Measurements from ENCODE around the gene RALGAPB. TPM values are rescaled to one million over a fixed set of nuclear protein-coding genes. Genes with fewer than 3 reads are reported as not detected.

Gene RALGAPB
- total RNA-seq, 4 donors from 2014 or later = 22.7 to 67.0 (median 56.7) TPM

DNA sequence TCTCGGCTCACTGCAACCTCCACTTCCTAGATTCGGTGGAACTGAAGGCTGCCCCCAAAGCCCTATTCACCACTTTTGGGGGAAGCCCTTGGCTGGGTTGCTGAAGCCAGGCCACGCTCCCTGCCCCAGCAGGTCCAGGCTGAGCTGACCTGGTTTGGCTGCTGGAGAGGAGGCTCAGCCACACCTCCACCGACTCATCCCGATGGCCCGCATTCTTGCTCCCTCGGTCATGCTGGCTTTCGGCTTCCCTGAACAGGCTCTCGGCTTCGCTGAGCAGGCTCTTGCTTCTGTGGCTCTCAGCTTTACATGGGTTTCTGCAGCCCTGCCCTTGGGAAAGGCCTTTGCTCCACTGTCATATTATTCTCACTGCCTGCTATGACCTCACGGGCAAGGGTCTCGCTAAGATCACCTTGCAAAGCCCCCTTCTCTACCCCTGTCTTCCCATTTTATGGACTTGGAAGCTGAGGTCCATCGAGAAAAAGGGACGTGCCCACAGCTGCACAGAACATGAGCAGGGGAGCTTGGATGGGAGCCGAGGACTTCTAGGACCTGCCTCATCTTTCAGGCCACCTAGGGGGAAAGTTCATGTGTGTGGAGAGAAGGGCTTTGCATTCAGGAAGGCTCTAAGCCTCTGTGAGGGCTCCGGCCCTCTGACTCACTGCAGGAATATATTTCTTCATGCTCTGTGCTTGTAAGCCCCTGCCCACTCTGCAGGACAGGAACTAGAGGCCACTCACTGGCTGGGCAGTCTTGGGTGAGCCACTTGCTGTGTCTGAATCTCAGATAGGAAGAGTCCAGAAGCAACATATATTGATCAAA lies 144.6 kb downstream of the RALGAPB start:
- Histone ChIP-seq H3K9me3 (no peaks in the 10 kb centered on the region), H3K27me3 (peaks cover 14% of the 10 kb centered on the region), H3K27ac (no peak overlapping the region), H3K4me3 (no peak overlapping the region), H3K4me1 (no peaks in the 10 kb centered on the region), H3K36me3 (no peaks in the 10 kb centered on the region)
- intact Hi-C loops (cut with DNase I; ENCODE audit: low total_unique reads) = no loop called here
- TF ChIP-seq EP300 (IDR thresholded peaks at IDR 0.05; ENCODE audit: low read depth) (no peak), POLR2A (IDR thresholded peaks at IDR 0.05) (no peak), POLR2AphosphoS5 (IDR thresholded peaks at IDR 0.05) (no peak)
- TF ChIP-seq, protein P1, sequence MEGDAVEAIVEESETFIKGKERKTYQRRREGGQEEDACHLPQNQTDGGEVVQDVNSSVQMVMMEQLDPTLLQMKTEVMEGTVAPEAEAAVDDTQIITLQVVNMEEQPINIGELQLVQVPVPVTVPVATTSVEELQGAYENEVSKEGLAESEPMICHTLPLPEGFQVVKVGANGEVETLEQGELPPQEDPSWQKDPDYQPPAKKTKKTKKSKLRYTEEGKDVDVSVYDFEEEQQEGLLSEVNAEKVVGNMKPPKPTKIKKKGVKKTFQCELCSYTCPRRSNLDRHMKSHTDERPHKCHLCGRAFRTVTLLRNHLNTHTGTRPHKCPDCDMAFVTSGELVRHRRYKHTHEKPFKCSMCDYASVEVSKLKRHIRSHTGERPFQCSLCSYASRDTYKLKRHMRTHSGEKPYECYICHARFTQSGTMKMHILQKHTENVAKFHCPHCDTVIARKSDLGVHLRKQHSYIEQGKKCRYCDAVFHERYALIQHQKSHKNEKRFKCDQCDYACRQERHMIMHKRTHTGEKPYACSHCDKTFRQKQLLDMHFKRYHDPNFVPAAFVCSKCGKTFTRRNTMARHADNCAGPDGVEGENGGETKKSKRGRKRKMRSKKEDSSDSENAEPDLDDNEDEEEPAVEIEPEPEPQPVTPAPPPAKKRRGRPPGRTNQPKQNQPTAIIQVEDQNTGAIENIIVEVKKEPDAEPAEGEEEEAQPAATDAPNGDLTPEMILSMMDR (IDR thresholded peaks at IDR 0.05) = no peak
- DNase-seq = no peak
- in situ Hi-C loops (cut with MboI; ENCODE audit: low pct_ligation_motif_present in 1 of 4, low pct_unique_long_range_greater_than_20kb in 1 of 4, low sequenced_read_pairs in 3 of 4) = no loop called here
- WGBS, 2 donors (ENCODE audit: low coverage in 1 of 2) = 67 to 76% methylated on average over 2 to 13 of the region's 16 CpGs

DNA sequence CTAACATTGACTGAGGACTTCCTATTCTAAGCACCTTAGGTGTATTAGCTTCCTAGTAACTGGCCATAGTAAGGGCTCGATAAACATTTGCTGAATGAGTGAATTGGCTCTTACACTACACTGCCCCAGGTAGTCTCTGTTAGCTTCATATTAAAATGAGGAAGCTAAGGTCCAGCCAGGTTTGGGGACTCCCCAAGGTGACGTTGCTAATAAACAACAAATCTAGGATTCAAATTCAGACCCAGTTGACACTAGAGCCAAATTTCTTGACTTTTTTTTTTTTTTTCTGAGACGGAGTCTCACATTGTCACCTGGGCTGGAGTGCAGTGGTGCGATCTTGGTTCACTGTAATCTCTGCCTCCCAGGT lies 145.2 kb downstream of the RALGAPB start:
- in situ Hi-C loops (cut with MboI; ENCODE audit: low pct_ligation_motif_present in 1 of 4, low pct_unique_long_range_greater_than_20kb in 1 of 4, low sequenced_read_pairs in 3 of 4) = no loop called here
- WGBS, 2 donors (ENCODE audit: low coverage in 1 of 2) = 72 to 77% methylated on average over 3 to 4 of the region's 4 CpGs
- TF ChIP-seq POLR2AphosphoS5 (IDR thresholded peaks at IDR 0.05) (no peak), POLR2A (IDR thresholded peaks at IDR 0.05) (no peak), EP300 (IDR thresholded peaks at IDR 0.05; ENCODE audit: low read depth) (no peak)
- TF ChIP-seq, protein P1 (IDR thresholded peaks at IDR 0.05) = no peak

DNA sequence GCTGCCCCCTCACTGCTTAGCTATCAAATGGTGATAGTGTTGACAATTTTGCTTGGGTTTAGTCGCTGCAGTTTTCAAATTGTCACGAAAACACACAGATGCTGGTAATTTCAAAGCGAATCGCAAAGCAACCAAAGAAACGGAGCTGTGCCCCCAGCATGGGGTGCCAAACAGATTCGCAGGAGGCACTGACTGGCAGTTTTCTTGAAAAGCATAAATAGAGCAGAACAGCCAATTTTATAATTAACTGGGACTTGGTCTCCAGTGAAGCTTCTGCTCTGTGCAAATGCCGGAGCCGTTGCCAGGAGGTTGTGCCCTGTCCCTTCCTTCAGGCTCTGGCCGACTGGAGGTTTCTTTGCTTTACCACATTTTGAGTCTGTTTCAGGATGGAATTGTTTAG lies 147.8 kb downstream of the RALGAPB start:
- WGBS, 2 donors (ENCODE audit: low coverage in 1 of 2) = 55 to 66% methylated on average over 5 to 9 of the region's 9 CpGs

More for the DNA sequence above, 145.2 kb downstream of the RALGAPB start:
- no peak for DNase-seq
- Histone ChIP-seq H3K27ac (no peak overlapping the region), H3K9me3 (no peaks in the 10 kb centered on the region), H3K4me3 (no peak overlapping the region), H3K27me3 (peaks cover 14% of the 10 kb centered on the region), H3K36me3 (no peaks in the 10 kb centered on the region), H3K4me1 (no peaks in the 10 kb centered on the region)
- intact Hi-C loops (cut with DNase I; ENCODE audit: low total_unique reads) = no loop called here

DNA sequence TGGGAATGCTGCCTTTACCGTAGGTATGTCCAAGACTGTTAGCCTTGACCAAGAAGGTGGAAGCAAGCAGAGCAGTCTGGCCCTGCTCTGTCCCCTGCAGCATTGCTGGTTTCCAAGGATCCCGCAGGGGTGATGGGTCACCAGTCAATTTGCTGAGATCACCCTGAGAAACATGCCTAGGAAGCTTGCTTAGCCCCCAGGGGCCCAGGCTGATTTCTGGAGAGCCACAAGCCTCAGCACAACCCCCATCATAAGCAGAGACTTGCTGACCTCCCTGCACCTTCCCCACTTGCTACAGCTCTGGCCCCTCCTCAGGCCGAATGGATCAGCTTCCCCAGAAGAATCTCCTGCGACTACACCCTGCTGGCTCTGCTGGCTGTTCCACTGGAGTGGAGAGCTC lies 150.4 kb downstream of the RALGAPB start:
- Histone ChIP-seq H3K27ac (no peak overlapping the region), H3K4me1 (no peaks in the 10 kb centered on the region), H3K4me3 (no peak overlapping the region), H3K27me3 (no peaks in the 10 kb centered on the region), H3K36me3 (no peaks in the 10 kb centered on the region), H3K9me3 (no peaks in the 10 kb centered on the region)
- in situ Hi-C loops (cut with MboI; ENCODE audit: low pct_ligation_motif_present in 1 of 4, low pct_unique_long_range_greater_than_20kb in 1 of 4, low sequenced_read_pairs in 3 of 4) (no loop called here), intact Hi-C loops (cut with DNase I; ENCODE audit: low total_unique reads) (no loop called here)
- no peak for DNase-seq
- TF ChIP-seq POLR2A (IDR thresholded peaks at IDR 0.05) (no peak), POLR2AphosphoS5 (IDR thresholded peaks at IDR 0.05) (no peak), EP300 (IDR thresholded peaks at IDR 0.05; ENCODE audit: low read depth) (no peak)
- WGBS, 2 donors (ENCODE audit: low coverage in 1 of 2) = 79% methylated on average over 4 of the region's 4 CpGs; no CpG with 5 or more reads in 1 of the 2 donors

More for the DNA sequence above, 147.8 kb downstream of the RALGAPB start:
- DNase-seq = no peak
- peaks cover 14% of the 10 kb centered on the region for H3K27me3 ChIP-seq
- H3K4me3 ChIP-seq = no peak overlapping the region
- H3K4me1 ChIP-seq = no peaks in the 10 kb centered on the region
- H3K27ac ChIP-seq = no peak overlapping the region
- no peaks in the 10 kb centered on the region for H3K36me3 ChIP-seq
- intact Hi-C loops (cut with DNase I; ENCODE audit: low total_unique reads) (no loop called here), in situ Hi-C loops (cut with MboI; ENCODE audit: low pct_ligation_motif_present in 1 of 4, low pct_unique_long_range_greater_than_20kb in 1 of 4, low sequenced_read_pairs in 3 of 4) (no loop called here)
- H3K9me3 ChIP-seq = no peaks in the 10 kb centered on the region
- TF ChIP-seq POLR2A (IDR thresholded peaks at IDR 0.05) = no peak
- no peak for TF ChIP-seq EP300 (IDR thresholded peaks at IDR 0.05; ENCODE audit: low read depth)
- TF ChIP-seq POLR2AphosphoS5 (IDR thresholded peaks at IDR 0.05) = no peak
- TF ChIP-seq, protein P1 (IDR thresholded peaks at IDR 0.05) = no peak
